GM19035 (cell line): ENCODE results near the gene SMS.
"Not testable (repeated sequence)": the region's sequence is repeated elsewhere in the genome, so short reads cannot be mapped to it uniquely, and the experiment has no call there.

Experiments used
- ATAC-seq: cut with Tn5 transposase; IDR thresholded peaks from one replicate; pipeline ENCODE4 v1.9.1; 2021; ENCODE audit not compliant: unreplicated experiment

The SMS gene

GRCh38 chrX:21950557-21950956 lies 10.0 kb downstream of the SMS start:
- ATAC-seq: not testable (repeated sequence)

DNA sequence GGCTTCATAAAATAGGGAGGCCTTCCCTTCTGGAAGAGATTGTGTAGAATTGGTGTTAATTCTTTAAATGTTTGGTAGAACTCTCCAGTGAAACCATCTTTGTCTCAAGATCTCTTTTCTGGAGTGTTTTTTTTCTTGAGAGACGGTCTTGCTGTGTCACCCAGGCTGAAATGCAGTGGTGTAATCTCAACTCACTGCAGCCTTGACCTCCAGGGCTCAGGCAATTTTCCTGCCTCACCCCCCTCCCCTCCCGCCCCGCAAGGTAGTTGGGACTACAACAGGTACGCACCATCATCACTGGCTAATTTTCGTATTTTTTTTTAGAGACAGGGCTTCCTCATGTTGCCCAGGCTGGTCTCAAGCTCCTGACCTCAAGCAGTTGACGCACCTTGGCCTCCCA lies 12.1 kb downstream of the SMS start:
- ATAC-seq: no peak

GRCh38 chrX:21953195-21953830 lies 12.8 kb downstream of the SMS start:
- ATAC-seq: not testable (repeated sequence)

DNA sequence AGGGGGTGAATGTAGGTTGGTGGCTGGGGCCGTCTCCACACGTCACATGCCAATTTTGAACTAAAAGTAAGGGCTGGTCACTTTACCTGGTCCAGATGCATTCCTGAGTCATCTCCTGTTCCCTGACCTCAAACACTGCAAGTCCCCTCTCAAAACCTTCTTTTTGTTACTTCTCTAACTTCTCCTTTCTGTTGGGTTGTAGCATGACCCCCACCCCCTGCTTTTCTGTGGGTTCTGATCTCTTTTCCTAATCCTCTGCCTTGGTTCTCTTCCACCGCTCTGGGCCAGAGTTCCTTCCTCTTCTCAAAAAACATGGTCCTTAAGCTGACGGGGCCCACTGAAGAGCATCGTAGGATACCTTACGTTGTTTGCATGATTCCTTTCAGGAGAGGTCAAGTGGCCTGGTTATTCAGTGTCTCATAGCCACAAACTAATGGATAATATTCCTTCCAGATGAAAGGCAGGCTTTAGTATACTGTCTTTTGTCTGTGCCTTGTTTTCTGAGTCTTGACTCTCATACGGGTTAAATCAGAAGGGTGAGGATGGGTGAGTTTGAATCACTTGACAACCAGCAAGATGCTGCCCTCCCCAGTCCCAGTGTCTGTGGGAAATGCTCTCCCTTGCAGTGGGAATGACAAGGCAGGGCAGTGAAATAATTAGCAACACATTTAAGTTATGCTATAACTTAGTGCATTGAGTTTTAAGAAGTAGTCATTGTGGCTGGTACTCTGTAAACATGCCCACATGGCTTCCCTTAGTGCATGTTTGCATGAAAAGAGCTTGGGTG lies 15.1 kb downstream of the SMS start:
- no peak for ATAC-seq

DNA sequence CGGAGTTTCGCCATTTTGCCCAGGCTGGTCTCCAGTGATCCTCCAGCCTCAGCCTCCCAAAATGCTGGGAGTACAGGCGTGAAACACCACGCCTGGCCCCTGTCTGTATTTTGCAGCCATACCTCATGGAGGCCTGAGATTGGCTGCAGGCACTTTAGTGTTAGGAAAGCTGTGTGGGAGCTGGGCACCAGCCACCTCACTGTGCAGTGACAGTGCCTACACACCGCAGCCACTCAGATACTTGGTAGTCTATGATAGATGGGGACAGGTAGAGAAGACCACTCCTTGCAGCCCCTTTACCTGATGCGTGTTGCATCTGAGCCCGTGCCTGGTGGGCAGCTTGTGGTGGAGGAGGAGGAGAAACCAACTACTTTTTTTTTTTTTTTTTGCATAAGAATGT lies 16.3 kb downstream of the SMS start:
- ATAC-seq: no peak

- ATAC-seq: no peak
These were observed 17.7 kb downstream of the SMS start for GRCh38 chrX:21958187-21958586.

- no peak for ATAC-seq
These were observed 18.4 kb downstream of the SMS start for GRCh38 chrX:21958916-21959315.

- ATAC-seq: no peak
These were observed 19.0 kb downstream of the SMS start for GRCh38 chrX:21959362-21960051.

DNA sequence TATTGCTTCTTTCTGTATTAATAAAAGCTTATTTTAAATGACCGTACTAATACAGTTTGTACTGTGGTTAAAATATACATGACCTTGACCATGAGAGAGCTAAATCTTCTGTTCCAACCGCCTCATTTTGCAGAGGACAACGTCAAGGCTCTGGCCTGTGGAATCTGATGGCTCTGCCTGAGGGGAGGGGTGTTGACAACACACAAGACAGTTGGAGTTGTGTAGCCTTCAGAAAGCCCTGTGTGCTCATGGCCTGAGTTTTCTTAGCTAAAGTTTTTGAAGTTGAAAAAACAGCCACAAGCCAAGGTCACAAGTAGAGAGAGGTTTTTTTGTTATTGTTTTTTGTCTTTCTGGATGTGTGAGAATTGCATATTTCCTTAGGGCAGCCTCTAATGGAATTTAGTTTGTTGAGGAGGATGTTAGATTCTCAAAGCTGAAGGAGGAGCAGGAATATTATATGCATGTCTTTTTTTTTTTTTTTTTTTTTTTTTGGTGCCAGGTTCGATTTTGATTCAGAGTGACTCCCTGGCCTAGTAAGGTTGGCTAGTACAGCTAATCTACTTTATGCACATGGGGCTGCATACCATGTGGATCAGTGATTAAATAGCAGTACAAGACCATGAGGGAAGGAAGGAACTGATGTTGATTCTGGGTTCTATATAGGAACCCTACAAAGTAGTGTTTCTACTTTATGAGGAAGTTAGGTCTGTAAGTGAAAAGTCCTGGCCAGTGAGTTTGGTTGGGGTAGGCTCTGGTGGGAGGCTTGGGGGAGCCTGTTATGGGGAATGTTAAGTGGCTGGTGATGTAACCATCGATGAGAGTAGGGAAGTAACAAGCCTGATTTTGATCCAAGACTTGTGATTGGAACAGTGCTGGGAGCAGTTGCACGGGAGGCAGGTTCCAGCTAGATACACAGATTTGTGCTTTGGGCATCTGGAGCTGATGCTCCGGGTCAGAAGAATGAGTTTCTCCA lies 20.3 kb downstream of the SMS start:
- ATAC-seq: no peak

- no peak for ATAC-seq
These were observed 21.9 kb downstream of the SMS start for GRCh38 chrX:21962361-21962760.

DNA sequence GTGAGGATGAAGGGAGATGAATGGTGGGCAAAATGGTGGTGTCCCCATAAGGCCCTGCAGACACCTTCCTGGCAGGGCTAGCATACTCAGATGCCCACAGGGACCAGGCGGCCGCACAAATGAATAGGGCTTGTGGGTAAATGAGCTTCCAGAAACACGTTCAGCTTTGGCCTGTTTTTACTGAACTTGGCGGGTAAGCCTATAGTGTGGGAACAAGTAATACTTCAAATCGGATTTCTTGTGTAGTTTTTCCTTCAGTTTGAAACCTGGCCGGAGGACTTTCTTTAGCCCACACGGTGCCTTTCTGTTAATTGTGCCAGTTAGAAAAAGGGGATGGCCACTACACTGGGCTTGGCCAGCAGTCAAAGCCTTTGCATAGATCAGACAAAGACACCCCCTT lies 22.8 kb downstream of the SMS start:
- ATAC-seq: no peak

GRCh38 chrX:21963731-21964405 lies 23.4 kb downstream of the SMS start:
- ATAC-seq: no peak

DNA sequence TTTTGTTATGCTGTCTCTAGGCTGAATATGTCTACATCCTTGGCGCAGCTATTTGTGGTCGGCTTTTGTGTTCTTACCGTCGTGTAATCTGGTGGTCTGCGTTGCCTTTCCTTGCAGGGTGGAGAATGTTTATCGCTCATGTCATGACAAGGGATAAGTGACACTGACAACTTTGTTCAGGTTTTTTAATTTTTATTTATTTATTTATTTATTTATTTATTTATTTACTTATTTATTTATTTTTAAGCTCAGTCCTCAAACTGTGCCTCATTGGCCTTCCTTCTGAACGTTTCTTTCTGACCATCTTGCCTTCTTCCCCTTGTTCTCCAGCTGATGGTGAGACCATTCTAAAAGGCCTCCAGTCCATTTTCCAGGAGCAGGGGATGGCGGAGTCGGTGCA lies 26.4 kb downstream of the SMS start:
- ATAC-seq: no peak

DNA sequence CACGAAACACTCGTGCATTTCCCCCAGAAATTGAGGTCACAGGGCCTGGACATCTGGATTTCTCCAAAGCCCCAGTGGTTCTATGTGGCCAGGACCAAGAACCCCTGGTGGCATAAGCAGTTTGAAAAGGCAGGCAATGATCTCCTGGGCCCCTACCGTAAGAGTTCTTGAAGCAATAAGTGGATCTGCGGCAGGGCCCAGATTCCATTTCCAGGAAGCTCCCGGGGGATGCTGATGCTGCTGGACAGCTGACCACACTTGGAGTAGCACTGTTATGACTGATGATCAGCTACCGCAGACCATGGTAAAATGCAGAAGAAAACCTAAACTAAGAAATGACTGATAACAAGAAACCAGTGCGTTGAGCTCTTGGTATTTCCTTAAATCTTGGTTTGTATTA lies 27.8 kb downstream of the SMS start:
- no peak for ATAC-seq

DNA sequence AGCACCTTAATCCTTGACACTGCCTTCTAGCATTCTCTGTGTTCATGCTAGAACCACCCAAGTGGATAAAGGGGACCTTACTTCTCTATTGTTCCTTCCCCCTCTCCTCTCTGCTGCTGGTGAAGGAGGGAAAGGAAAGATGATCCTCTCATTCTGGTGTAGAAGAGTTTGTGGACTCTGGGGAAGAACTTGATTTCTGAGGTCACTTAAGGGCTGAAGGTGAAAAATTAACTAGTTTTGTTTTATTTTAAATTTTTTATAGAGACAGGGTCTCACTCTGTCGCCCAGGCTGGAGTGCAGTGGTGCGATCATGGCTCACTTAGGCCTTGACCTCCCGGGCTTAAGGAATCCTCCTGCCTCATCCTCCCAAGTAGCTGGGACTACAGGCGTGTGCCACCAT lies 29.8 kb downstream of the SMS start:
- ATAC-seq: no peak

GRCh38 chrX:21972046-21972445 lies 31.5 kb downstream of the SMS start:
- no peak for ATAC-seq

DNA sequence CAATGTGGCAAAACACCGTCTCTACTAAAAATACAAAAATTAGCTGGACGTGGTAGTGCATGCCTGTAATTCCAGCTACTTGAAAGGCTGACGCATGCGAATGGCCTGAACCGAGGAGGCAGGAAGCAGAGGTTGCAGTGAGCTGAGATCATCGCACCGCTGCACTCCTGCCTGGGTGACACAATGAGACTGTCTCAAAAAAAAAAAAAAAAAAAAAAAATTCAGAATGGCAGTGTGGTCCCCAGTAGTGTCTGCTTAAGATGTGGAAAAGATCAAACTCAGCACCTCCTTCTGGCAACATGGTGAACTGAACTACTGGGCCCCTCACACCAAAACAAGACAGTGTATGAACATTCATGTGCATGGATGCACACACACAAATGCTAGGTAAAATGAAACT lies 32.2 kb downstream of the SMS start:
- ATAC-seq: no peak

DNA sequence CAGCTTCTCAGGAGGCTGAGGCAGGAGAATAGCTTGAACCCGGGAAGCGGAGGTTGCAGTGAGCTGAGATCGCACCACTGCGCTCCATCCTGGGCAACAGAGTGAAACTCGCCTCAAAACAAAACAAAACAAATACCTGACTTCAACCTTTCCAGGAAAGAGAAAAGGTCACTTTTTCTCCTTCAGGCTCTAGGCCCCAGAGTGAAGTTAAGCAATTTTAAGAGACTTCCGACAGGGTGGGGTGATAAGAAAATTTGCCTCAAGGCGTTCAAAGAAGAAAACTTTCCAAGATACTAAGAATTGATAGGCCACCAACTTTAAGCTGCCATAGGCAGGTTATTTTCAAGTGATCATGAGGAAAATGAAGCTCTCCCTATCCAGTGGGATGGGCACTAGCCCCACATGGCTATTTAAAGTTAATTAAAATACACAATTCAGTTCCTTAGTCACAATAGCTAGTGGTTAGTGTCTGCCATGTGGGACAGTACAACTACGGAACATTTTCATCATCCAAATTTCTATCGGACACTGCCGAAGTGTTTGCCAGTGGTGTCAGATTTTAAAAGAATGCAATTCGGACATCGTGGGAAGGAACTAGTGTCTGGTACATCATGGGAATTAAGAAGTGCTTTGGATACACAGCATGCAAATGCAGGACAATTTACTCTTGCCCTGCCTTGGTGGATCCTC lies 33.0 kb downstream of the SMS start:
- ATAC-seq: no peak

DNA sequence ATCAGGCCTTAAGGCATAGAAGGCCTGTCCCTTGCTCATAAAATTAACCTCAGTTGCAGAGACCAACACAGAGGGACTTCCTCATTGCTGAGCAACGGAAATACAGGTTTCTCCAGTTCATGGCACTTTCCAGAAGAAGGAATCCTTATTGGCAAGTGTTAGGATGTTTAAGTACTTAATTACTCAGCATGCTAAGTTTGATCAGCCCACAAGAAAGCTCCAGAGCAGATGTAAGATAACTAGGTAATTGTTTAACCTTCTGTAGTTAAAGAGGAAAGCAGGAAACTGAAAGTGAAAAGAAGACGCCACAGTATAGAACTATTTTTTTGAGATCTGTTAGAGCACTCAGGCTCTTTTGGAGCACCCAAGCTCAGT lies 33.5 kb downstream of the SMS start:
- peak; percentile 67 for ATAC-seq

DNA sequence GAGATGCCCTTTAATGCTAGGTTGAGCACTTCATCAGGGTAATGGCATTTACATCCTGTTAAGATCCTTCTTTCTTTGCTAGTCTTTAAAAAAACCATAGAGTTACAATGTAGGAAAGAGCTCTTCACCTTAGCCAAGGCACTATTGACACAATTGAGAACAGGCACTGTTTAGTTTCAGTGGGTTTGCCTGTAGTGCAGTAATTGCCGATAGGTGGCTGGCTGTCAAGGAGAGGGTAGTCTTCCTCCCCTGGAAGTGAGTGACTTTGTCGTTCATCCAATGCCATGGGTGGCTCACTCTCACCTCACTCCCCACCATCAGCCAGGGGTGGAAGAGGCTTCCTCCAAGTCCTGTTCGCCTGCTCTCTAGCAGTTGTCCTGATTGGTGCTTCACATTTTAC lies 34.7 kb downstream of the SMS start:
- no peak for ATAC-seq
